Activated naive CD4-positive, alpha-beta T cell treated with anti-CD3 and anti-CD28 coated beads, Interleukin-2, amount 10 ng/mL, durations not matched to agents 7 days and 5 days (primary cell): ENCODE measurements around the gene COL27A1.
"Not testable (repeated sequence)": the region's sequence is repeated elsewhere in the genome, so short reads cannot be mapped to it uniquely, and the experiment has no call there.

Experiments used
- CTCF ChIA-PET: fragments of 350-600 bp; sonication (Branson Sonifier 250); formaldehyde crosslinking; loops from one replicate; lab custom pipeline; 2021; ENCODE audit warnings: antibody characterized with exemption; lab: Charles Lee
- DNase-seq: peaks from one replicate; pipeline ENCODE4 v3.0.0-alpha.2; 2020
- H3K27ac Mint-ChIP-seq: one replicate; pipeline ENCODE4 v1.8.0; 2021; ENCODE audit warnings: mild to moderate bottlenecking, moderate library complexity, mixed read lengths
- H3K27me3 Mint-ChIP-seq: one replicate; pipeline ENCODE4 v1.8.0; 2021; ENCODE audit warnings: mild to moderate bottlenecking, mixed read lengths
- H3K36me3 Mint-ChIP-seq: one replicate; pipeline ENCODE4 v1.8.0; 2021; ENCODE audit warnings: mixed read lengths
- H3K4me1 Mint-ChIP-seq: one replicate; pipeline ENCODE4 v1.8.0; 2021; ENCODE audit warnings: mixed read lengths
- H3K4me3 Mint-ChIP-seq: one replicate; pipeline ENCODE4 v1.8.0; 2021; ENCODE audit warnings: mild to moderate bottlenecking, moderate library complexity, mixed read lengths
- H3K9me3 Mint-ChIP-seq: one replicate; pipeline ENCODE4 v1.8.0; 2021; ENCODE audit warnings: mixed read lengths

The COL27A1 gene

GRCh38 chr9:114318416-114318815 lies 163.1 kb downstream of the COL27A1 start:
- H3K36me3 Mint-ChIP-seq, result no peaks in the 10 kb centered on the region
- CTCF ChIA-PET, result no interaction called here
- no peak for DNase-seq
- peaks cover 17% of the 10 kb centered on the region for H3K27me3 Mint-ChIP-seq
- H3K4me3 Mint-ChIP-seq, result no peak overlapping the region
- no peaks in the 10 kb centered on the region for H3K9me3 Mint-ChIP-seq
- H3K4me1 Mint-ChIP-seq, result peaks cover 5% of the 10 kb centered on the region
- H3K27ac Mint-ChIP-seq, result no peak overlapping the region

DNA sequence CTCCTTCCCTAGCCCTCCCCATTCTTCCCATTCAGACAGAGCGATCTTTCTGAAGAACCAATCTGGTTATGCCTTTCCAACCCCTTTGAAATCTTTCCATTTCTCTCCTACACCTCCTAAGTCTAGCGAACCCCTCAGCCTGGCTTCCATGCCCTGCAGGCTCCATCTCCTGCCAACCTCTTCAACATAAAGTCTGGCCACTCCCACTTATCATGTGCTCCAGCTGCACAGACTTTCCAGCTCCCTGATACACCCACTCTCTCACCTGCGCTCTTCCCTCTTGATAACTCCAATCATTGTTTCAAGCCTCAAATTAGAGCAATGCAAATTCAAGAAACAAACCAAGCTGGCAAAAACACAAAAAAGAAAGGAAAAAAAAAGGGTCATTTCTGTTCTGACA lies 163.8 kb downstream of the COL27A1 start:
- CTCF ChIA-PET, result interaction anchor here (1.4 kb wide), 1 partner anchor 9 kb away, joined by 3 read pairs; no protein-coding TSS in a partner anchor
- Mint-ChIP-seq H3K4me3 (no peak overlapping the region), H3K36me3 (no peaks in the 10 kb centered on the region), H3K4me1 (peaks cover 5% of the 10 kb centered on the region), H3K27ac (no peak overlapping the region), H3K9me3 (no peaks in the 10 kb centered on the region), H3K27me3 (peaks cover 17% of the 10 kb centered on the region)
- no peak for DNase-seq

GRCh38 chr9:114320710-114321109 lies 165.4 kb downstream of the COL27A1 start:
- not testable (repeated sequence) for H3K27ac Mint-ChIP-seq
- H3K27me3 Mint-ChIP-seq, result peaks cover 12% of the 10 kb centered on the region

GRCh38 chr9:114321759-114322158 lies 166.4 kb downstream of the COL27A1 start:
- DNase-seq, result no peak
- Mint-ChIP-seq H3K27ac (no peak overlapping the region), H3K4me1 (peaks cover 5% of the 10 kb centered on the region), H3K4me3 (no peak overlapping the region), H3K36me3 (no peaks in the 10 kb centered on the region), H3K27me3 (peaks cover 12% of the 10 kb centered on the region), H3K9me3 (no peaks in the 10 kb centered on the region)
- CTCF ChIA-PET, result interaction anchor here (0.6 to 1.2 kb wide), 2 partner anchors 31 to 61 kb away, joined by 3 to 4 read pairs; no protein-coding TSS in a partner anchor

More at GRCh38 chr9:114320710-114321109, 165.4 kb downstream of the COL27A1 start:
- not testable (repeated sequence) for H3K9me3 Mint-ChIP-seq, H3K36me3 Mint-ChIP-seq, DNase-seq, H3K4me3 Mint-ChIP-seq, H3K4me1 Mint-ChIP-seq
- CTCF ChIA-PET, result interaction anchor here (0.8 to 1.4 kb wide), 3 partner anchors 12 to 187 kb away, joined by 3 to 4 read pairs (median 3); no protein-coding TSS in a partner anchor

DNA sequence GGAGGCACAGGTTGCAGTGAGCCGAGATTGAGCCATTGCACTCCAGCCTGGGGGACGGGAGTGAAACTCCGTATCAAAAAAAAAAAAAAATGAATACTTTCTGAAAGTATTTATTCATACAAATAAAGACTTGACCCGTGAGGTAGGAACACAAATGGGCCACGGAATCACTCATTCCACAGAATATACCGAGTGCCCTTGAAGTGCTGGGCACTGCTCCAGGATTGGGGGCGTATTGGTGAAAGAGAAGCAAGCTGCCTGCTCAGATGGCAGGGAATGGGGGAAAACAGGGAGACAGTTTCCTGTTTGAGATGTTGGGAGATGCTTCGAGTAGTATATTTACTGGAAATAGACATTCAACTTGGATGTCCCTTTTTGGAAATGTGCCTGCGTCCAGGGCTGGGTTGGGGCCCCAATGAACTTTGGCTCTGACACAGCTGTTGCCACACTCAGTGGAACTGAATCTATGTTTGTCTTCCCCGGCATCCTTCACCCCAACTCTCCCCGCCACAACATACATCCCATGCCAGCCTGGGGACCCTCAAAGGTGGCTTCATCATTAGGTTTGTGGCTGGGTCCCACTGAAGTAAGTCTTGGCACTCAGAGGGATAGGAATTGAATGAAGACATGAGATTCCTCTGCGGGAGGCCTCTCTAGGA lies 167.0 kb downstream of the COL27A1 start:
- not testable (repeated sequence) for H3K4me3 Mint-ChIP-seq, H3K9me3 Mint-ChIP-seq, H3K27ac Mint-ChIP-seq, H3K36me3 Mint-ChIP-seq, DNase-seq, H3K4me1 Mint-ChIP-seq
- H3K27me3 Mint-ChIP-seq, result peaks cover 12% of the 10 kb centered on the region
- CTCF ChIA-PET, result interaction anchor here (0.6 kb wide), 1 partner anchor 61 kb away, joined by 3 read pairs; no protein-coding TSS in a partner anchor

GRCh38 chr9:114322831-114323531 lies 167.6 kb downstream of the COL27A1 start, which contains the start of gene ORM1:
TSS of gene ORM1 (plus strand) at chr9:114323098. CDS start at chr9:114323134, 36 bp downstream.
- H3K27ac Mint-ChIP-seq, CTCF ChIA-PET, DNase-seq, H3K4me1 Mint-ChIP-seq, H3K36me3 Mint-ChIP-seq, H3K9me3 Mint-ChIP-seq, H3K4me3 Mint-ChIP-seq: not testable (repeated sequence)
- peaks cover 12% of the 10 kb centered on the region for H3K27me3 Mint-ChIP-seq

DNA sequence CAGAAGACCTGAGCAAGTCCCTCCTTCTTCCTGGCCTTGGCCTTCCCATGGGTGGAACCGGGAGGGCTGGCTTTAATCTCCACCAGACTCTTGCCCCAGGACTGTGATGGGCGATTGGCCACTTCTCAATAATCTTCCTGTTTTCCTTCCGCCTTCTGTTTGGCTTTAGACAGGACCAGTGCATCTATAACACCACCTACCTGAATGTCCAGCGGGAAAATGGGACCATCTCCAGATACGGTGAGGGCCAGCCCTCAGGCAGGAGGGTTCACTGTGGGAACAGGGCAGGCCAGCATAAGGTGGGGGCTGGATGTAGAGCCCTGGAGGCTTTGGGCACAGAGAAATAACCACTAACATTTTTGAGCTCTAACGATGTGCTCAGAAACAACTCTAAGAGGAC lies 168.5 kb downstream of the COL27A1 start:
- H3K27ac Mint-ChIP-seq, CTCF ChIA-PET, H3K9me3 Mint-ChIP-seq, H3K36me3 Mint-ChIP-seq, DNase-seq, H3K4me1 Mint-ChIP-seq, H3K4me3 Mint-ChIP-seq: not testable (repeated sequence)
- peaks cover 11% of the 10 kb centered on the region for H3K27me3 Mint-ChIP-seq

- Mint-ChIP-seq H3K27ac (no peak overlapping the region), H3K36me3 (no peaks in the 10 kb centered on the region), H3K4me1 (no peaks in the 10 kb centered on the region), H3K9me3 (no peaks in the 10 kb centered on the region), H3K4me3 (no peak overlapping the region), H3K27me3 (peaks cover 5% of the 10 kb centered on the region)
- CTCF ChIA-PET, result no interaction called here
- DNase-seq, result no peak
Observed at GRCh38 chr9:114324492-114324891, 169.2 kb downstream of the COL27A1 start.

DNA sequence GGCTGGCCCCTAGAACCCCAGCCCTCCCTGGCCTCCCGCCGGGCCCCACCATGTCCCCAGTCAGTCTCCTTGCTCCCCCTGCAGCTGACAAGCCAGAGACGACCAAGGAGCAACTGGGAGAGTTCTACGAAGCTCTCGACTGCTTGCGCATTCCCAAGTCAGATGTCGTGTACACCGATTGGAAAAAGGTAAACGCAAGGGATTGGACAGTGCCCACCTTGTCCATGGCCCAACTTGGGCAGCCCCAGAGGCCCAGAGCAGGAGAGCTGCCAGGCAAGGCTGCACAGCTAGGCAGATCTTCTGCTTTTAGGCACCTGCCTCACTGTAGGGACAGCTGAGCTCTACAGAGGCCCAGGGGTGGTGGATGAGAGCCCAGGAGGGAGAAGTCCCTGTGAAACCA lies 169.6 kb downstream of the COL27A1 start:
- CTCF ChIA-PET, H3K27me3 Mint-ChIP-seq, DNase-seq, H3K4me3 Mint-ChIP-seq, H3K9me3 Mint-ChIP-seq, H3K27ac Mint-ChIP-seq, H3K36me3 Mint-ChIP-seq, H3K4me1 Mint-ChIP-seq: not testable (repeated sequence)

GRCh38 chr9:114325684-114326254 lies 170.4 kb downstream of the COL27A1 start:
- not testable (repeated sequence) for H3K27me3 Mint-ChIP-seq, H3K9me3 Mint-ChIP-seq

GRCh38 chr9:114327749-114328148 lies 172.4 kb downstream of the COL27A1 start:
- Mint-ChIP-seq H3K9me3 (no peaks in the 10 kb centered on the region), H3K27ac (no peak overlapping the region), H3K36me3 (no peaks in the 10 kb centered on the region), H3K4me1 (no peaks in the 10 kb centered on the region), H3K27me3 (peaks cover 12% of the 10 kb centered on the region), H3K4me3 (no peak overlapping the region)
- DNase-seq, result no peak
- CTCF ChIA-PET, result no interaction called here

More at GRCh38 chr9:114325684-114326254, 170.4 kb downstream of the COL27A1 start:
- H3K4me3 Mint-ChIP-seq, H3K27ac Mint-ChIP-seq, DNase-seq, H3K4me1 Mint-ChIP-seq, CTCF ChIA-PET, H3K36me3 Mint-ChIP-seq: not testable (repeated sequence)

DNA sequence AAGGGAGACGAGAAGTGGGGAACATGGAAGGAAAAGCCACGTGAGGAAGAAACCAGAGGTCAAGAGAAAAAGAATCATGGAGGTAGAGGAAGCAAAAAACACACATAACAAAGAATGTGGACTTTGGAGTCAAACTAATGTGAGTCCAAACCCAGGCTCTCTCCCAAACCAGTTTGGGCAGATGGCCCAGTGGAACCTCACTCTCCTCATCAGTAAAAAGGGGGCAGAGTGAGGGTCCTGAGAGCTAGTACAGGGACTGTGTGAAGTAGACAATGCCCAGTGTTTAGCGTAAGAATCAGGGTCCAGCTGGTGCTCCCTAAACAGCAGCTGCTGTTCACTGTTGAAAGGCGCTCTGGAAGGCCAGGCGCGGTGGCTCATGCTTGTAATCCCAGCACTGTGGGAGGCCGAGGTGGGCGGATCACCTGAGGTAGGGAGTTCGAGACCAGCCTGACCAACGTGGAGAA lies 173.1 kb downstream of the COL27A1 start:
- DNase-seq, CTCF ChIA-PET, H3K4me3 Mint-ChIP-seq, H3K27ac Mint-ChIP-seq, H3K36me3 Mint-ChIP-seq, H3K9me3 Mint-ChIP-seq, H3K4me1 Mint-ChIP-seq: not testable (repeated sequence)
- H3K27me3 Mint-ChIP-seq, result peaks cover 12% of the 10 kb centered on the region

DNA sequence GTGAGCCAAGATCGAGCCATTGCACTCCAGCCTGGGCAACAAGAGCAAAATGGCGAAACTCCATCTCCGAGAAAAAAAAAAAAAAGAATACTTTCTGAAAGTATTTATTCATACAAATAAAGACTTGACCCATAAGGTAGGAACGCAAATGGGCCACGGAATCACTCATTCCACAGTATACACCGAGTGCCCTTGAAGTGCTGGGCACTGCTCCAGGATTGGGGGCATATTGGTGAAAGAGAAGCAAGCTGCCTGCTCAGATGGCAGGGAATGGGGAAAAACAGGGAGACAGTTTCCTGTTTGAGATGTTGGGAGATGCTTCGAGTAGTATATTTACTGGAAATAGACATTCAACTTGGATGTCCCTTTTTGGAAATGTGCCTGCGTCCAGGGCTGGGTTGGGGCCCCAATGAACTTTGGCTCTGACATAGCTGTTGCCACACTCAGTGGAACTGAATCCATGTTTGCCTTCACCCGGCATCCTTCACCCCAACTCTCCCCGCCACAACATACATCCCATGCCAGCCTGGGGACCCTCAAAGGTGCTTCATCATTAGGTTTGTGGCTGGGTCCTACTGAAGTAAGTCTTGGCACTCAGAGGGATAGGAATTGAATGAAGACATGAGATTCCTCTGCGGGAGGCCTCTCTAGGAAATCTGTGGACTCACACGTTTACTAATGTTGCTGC lies 173.7 kb downstream of the COL27A1 start:
- CTCF ChIA-PET, H3K4me1 Mint-ChIP-seq, H3K36me3 Mint-ChIP-seq, DNase-seq, H3K4me3 Mint-ChIP-seq, H3K27ac Mint-ChIP-seq, H3K9me3 Mint-ChIP-seq: not testable (repeated sequence)
- H3K27me3 Mint-ChIP-seq, result peaks cover 12% of the 10 kb centered on the region

DNA sequence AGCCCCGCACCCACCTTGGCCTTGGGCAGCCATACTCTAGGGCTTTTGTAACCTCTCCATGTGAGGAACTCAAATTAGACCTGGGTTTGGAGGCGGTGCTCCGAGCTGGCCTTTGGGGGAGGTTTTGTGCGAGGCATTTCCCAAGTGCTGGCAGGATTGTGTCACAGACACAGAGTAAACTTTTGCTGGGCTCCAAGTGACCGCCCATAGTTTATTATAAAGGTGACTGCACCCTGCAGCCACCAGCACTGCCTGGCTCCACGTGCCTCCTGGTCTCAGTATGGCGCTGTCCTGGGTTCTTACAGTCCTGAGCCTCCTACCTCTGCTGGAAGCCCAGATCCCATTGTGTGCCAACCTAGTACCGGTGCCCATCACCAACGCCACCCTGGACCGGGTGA lies 174.3 kb downstream of the COL27A1 start, which contains the start of gene ORM2:
ORM2 (plus strand) TSS at position 245 of the 398 bp plus-strand sequence; CDS start at position 281, 36 bp downstream.
- H3K4me1 Mint-ChIP-seq, CTCF ChIA-PET, DNase-seq, H3K9me3 Mint-ChIP-seq, H3K36me3 Mint-ChIP-seq: not testable (repeated sequence)
- peaks cover 12% of the 10 kb centered on the region for H3K27me3 Mint-ChIP-seq
- peak within 1 kb of the TSS; percentile 35 for H3K4me3 Mint-ChIP-seq
- peak within 1 kb of the TSS; percentile 38 for H3K27ac Mint-ChIP-seq
